GM13977 (cell line): Measurements from ENCODE around the gene KCNC4.

ENCODE experiments used
- DNase-seq: peaks from one replicate; pipeline ENCODE4 v3.0.0; 2012; ENCODE audit warnings: low spot score
- CTCF ChIP-seq: IDR thresholded peaks from 2 replicates; pipeline ENCODE4 v1.5.1; 2012; ENCODE audit warnings: mild to moderate bottlenecking, control low read depth; ENCODE audit not compliant: insufficient read depth; ENCODE audit errors: extremely low read depth, missing control alignments
- in situ Hi-C: fragments of 300-500 bp; cut with MboI; formaldehyde crosslinking; loops from one replicate; pipeline ENCODE4 v1.12.0; 2022; ENCODE audit warnings: low sequenced_read_pairs, low pct_unique_long_range_greater_than_20kb, mixed read lengths, inconsistent platforms; ENCODE audit not compliant: unreplicated experiment

KCNC4 gene

GRCh38 chr1:110215621-110216515 is 5.8 kb downstream of the KCNC4 start:
- in situ Hi-C loops, result no loop called here
- no peak for DNase-seq
- no peak for TF ChIP-seq CTCF

- no peak for DNase-seq
- no peak for TF ChIP-seq CTCF
- in situ Hi-C loops, result no loop called here
Observed at GRCh38 chr1:110216844-110217444, 6.8 kb downstream of the KCNC4 start.

- TF ChIP-seq CTCF, result no peak
- in situ Hi-C loops, result no loop called here
Observed at GRCh38 chr1:110218137-110218536, 8.0 kb downstream of the KCNC4 start.

GRCh38 chr1:110218739-110219138 is 8.6 kb downstream of the KCNC4 start:
- in situ Hi-C loops, result no loop called here
- DNase-seq, result no peak
- no peak for TF ChIP-seq CTCF

More at GRCh38 chr1:110218137-110218536, 8.0 kb downstream of the KCNC4 start:
- DNase-seq, result no peak

- no peak for DNase-seq
- no peak for TF ChIP-seq CTCF
- in situ Hi-C loops, result no loop called here
Observed at GRCh38 chr1:110220324-110220723, 10.2 kb downstream of the KCNC4 start.

- no peak for DNase-seq
- no peak for TF ChIP-seq CTCF
- in situ Hi-C loops, result no loop called here
Observed at GRCh38 chr1:110221119-110221518, 11.0 kb downstream of the KCNC4 start.
